Skin of body (tissue), 2 donors: ENCODE results near the gene TMEM237. TPM values are rescaled to one million over a fixed set of nuclear protein-coding genes. Genes with fewer than 3 reads are reported as not detected.

Experiments used
- small RNA-seq: library from RNA; depleted of rRNA; stranded (forward); fragments of <200 nt; gene quantifications from one replicate; pipeline ENCODE3, GENCODE V24; 2014; ENCODE audit warnings: low replicate concordance
- total RNA-seq: library from RNA; depleted of rRNA; stranded (reverse); fragments of >200 nt; gene quantifications from one replicate; pipeline ENCODE4 v1.2.3, GENCODE V29; 2014

Gene TMEM237
- total RNA-seq, 1 donor from 2014 or later = 48.2 TPM

Small RNAs within 50 kb of the gene (small RNA-seq; reads per million reads assigned to genes)
- gene RNU6-651P = not detected

Other genes starting within 250 kb of the TMEM237 start
- 32.5 TPM for gene TRAK2, start 192.0 kb downstream of the TMEM237 start, total RNA-seq
- gene STRADB, start 191.8 kb downstream of the TMEM237 start, total RNA-seq = 58.0 TPM
- gene MPP4, start 55.1 kb upstream of the TMEM237 start, total RNA-seq = 0.59 TPM
- 22.9 TPM for gene ALS2, start 137.4 kb upstream of the TMEM237 start, total RNA-seq
- gene CDK15, start 163.0 kb upstream of the TMEM237 start, total RNA-seq = 1.6 TPM